Fibroblast of upper back skin (primary cell): ENCODE results near the gene SLMAP.
"Not testable (repeated sequence)": the region's sequence is repeated elsewhere in the genome, so short reads cannot be mapped to it uniquely, and the experiment has no call there.

Experiments
- DNase-seq: peaks from one replicate; pipeline ENCODE4 v3.0.0-alpha.2; 2013

Gene SLMAP

GRCh38 chr3:57794501-57794900 is 38.4 kb downstream of the SLMAP start:
- no peak for DNase-seq

GRCh38 chr3:57794951-57795350 is 38.8 kb downstream of the SLMAP start:
- no peak for DNase-seq

DNA sequence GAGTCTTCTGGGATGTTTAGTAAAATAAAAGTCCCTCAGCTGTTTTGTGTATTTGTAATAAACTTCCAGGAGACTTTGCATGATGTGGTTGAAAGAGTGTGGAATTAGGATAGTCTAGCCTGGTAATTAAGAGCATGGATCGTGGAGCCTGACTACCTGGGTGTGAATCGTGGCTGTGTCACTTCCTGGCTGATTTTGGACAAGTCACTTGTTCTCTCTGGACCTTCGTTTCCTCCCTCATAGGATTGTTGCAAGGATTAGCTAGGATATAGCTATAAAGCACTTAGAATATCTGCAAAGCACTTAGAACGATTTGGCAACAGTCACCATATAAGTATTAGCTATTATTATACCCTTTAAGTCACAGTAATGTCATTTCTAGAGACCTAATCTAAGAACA is 40.2 kb downstream of the SLMAP start:
- DNase-seq, result peak; percentile 7

DNA sequence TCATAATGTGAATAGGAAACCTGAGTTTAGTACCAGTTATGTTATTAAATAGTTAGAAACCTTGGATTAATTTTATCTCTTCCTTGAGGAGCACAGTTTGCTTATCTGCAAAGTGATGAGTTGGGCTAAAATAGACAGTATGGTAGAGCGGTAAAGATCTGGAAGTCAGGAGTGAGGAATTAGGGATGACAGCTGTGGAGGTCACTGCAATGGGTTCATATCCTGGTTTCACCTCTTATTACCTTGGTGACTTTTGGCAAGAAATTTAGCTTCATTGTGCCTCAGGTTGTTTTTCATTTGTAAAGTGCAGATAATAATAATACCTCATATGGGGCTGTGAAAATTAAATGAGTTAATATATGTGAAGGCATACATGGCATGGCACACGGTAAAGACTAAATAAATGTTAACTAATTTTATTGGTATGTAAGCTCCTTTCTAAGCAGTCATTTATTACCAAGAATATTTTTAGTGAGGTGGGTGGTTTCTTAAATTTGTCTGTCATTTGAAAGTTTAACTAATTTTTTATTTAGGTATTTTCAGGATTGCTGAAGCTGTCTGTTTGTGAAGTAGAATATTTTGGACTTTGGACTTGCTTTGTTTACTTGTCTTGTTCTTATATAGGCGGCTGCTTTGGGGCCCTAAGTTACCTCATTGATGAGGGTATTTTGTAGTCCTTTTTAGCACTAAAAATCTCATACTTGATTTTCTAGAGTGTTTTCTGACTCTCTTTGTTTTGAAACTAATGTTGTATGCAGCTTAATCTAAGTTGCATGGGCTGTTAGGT is 41.8 kb downstream of the SLMAP start:
- DNase-seq, result no peak

- DNase-seq, result peak; percentile 91
These were observed 47.6 kb downstream of the SLMAP start for GRCh38 chr3:57803647-57804081.

DNA sequence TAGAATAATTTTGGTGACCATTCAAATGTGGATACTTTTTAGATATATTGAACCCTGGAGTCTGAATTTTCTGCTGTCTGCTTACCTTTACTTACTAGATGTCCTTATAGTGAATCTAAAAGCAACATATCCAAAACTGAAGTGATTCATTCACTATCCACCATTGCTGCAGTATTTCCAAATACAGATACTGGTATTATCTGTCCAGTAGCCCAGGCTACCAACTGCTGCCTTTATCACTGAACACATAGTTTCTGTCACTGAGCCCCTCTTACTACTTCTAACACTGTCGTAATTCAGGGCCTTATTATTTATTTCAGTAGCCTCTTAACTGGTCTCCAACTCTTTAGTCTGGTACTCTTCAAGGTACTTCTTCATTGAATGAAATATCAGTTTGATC is 49.2 kb downstream of the SLMAP start:
- no peak for DNase-seq

GRCh38 chr3:57805674-57806073 is 49.6 kb downstream of the SLMAP start:
- peak; percentile 68 for DNase-seq

GRCh38 chr3:57806195-57806594 is 50.1 kb downstream of the SLMAP start:
- not testable (repeated sequence) for DNase-seq

DNA sequence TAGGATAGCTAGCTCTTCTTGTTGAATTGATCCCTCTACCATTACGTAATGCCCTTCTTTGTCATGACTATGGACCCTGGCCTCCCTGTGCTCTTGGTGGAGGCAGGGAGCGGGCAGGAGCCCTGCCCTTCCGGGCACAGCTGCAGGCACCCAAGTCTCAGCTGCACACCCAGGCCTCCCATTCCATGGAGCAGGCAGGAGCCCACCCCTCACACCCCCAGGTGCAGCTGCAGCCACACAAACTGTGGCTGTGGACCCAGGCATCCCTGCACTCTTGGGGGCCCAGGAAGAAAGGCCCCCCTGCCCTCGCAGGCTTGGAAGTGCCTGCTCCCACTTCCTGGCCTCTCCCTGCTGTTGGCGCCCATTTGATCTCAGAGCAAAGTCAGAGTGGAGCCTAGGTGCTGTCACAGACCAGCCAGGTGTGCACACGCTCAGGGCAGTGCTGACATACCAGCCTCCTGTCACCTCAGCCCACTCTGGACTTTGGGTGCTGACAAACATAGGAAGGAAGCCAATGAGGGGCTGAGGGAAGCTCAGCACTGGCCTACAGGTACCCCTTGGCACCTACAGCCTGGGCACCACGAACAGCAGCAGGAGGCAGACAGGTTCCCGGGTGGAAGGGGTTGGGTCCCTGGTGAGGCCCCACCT is 53.0 kb downstream of the SLMAP start:
- DNase-seq, result no peak

DNA sequence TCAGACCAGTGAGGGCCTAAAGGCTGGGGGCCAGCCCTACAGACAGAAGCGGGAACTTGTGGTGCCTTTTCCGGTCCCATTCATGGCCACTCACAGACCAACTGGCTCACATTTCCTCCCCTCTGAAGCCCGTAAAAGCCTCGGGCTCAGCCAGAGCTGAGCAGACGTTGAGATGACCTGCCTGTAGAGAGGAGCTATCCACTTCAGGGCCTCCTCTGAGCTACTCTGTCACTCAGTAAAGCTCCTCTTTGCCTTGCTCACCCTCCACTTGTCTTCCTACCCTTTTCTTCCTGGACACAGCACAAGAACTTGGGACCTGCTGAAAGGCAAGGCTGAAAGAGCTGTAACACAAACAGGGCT is 53.5 kb downstream of the SLMAP start:
- no peak for DNase-seq

DNA sequence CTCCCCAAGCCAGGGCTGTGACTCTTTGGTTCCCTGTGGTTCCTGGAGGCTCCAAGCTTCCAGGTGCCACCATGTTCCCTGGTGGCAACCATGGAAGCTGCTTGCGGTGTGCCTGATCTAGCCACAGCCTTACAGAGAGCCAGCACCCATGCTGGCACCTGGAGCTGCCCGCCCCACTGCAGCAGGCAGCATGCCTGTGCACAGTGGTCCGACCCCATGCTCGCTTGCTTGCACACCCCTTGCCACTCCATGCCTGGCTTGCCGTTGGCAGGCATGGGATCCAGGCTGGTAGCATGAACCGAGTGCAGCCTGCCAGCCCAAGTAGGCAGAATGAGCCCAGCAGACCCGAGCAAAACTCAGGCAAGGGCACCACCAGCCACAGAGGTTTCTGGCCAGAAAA is 53.9 kb downstream of the SLMAP start:
- no peak for DNase-seq

DNA sequence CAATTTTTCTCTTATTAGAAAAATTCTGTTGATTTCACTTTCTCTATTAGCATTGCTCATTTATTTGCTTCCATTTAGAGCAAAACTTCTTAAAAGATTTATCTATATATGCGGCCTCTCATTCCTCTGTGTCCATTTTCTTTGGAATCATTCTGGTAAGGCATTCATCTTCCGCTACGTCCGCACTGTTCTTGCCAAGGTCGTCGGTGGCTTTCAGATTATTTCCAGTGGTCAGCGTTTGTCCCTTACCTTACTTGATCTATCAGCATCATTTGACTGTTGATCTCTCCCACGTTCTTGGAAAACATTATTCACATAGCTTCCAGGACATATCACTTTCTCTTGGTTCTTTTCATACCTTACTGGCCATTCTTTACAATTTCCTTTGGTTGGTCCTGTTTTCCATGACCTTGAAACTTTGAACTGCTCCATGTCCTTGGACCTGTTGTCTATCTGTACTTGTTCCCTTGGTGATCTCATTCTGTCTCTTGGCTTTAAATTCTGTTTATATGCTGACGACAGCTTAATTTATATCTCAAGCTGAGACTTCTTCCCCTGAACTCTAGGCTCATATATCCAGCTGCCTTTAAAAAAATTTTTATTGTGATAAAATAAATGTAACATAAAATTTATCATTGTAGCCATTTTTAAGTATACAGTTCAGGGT is 54.5 kb downstream of the SLMAP start:
- DNase-seq, result no peak

DNA sequence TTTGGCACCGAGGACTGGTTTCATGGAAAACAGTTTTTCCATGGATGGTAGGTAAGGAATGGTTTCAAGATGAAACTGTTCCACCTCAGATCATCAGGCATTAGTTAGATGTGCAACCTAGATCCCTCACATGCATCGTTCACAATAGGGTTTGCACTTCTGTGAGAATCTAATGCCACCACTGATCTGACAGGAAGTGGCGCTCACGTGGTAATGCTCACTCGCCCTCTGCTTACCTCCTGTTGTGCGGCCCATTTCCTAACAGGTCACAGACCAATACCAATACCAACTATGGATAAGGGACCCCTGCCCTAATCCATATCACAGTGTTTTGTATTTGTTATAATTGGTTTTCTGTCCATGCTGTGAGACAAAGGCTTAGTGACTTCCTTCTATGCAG is 58.9 kb downstream of the SLMAP start:
- no peak for DNase-seq

- peak; percentile 57 for DNase-seq
These were observed 60.5 kb downstream of the SLMAP start for GRCh38 chr3:57816471-57817095.

DNA sequence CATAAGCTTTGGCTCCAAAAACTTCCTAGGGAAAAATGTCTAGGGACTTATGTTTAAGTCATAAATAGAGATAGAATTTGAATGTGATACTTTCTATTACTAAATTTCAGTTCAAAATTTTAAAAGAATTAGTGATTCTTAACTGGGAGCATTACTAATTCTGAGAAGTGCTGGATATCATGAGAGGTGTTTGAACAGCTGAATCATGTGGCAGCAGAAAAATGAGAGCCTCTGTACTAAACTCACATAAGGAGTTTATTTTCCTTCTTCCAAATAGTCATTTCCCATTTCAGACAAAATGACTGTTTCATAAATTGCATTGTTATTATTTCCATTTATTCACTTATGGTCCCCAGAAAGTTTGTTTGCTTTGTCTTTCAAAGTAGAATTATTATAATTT is 62.7 kb downstream of the SLMAP start:
- DNase-seq, result no peak

DNA sequence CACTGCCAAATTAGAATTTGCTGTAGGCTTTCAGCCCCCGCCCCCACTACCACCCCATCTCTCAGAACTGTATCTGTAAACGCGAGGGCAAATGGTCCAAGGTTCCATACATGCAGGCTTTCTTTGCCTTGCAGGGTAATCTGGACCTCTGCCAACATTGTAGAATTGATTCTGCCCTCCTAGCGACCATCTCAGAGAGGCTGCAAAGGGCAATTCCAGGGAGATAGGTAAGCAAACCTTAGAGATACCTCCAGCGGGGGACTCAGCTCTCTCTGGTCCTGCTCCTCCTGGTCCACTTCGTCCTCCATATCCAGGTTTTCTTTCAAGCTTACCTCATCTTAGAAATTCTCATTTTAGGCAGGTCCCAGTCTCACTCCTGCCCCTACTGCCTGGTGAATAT is 64.4 kb downstream of the SLMAP start:
- no peak for DNase-seq

GRCh38 chr3:57821765-57822164 is 65.7 kb downstream of the SLMAP start:
- no peak for DNase-seq

DNA sequence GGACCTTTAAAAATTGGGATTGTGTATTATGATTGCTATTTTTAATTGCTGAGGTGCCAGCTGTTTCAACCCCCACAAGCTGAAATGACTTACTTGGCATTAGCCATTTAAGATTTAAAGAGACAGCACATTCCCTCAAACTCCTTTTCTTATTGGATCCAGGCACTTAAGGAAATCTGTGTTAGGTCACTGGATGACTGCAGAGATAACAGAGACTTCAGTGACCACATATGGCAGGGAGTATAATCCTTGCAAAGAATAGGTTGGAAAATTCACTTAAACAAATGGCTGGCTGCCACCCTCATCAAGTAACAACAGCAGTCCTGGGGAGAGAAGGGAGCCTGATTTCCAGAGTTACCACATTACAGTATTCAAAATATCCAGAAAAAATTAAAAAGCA is 66.6 kb downstream of the SLMAP start:
- DNase-seq, result peak; percentile 8

- no peak for DNase-seq
These were observed 69.0 kb downstream of the SLMAP start for GRCh38 chr3:57825116-57825515.

DNA sequence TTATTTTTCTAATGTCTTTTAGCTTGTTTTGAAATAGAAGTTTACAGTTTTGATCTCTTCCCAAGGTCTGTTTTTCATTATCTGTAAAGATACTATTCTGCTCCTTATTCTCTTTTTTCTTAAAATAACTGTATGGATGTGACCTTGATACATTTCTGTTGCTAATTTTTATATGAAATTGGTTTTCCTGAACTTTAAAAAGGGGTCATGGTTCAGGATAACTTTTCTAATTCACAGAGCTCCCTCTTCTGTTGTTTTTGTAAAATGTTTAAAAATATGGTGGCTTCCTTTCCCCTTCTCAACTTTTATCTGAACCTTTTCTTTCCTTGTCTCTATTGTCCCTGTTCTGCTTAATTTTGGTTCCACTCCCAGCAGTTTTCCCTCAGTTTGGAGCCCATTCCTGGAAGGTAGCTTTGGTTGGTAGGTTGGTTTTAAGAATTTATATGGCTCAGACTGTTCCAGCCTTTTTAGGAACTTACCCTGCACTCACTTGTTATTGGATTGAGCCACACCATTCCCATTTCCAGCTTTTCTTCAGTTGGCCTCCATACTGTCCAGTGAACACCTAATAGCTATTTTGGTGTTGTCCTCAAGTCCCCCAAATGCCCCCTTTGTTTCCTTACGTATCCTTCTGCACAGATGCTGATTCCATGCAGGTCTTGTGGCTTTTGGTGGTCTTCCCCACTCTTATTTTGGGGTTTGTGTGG is 70.3 kb downstream of the SLMAP start:
- DNase-seq, result no peak

DNA sequence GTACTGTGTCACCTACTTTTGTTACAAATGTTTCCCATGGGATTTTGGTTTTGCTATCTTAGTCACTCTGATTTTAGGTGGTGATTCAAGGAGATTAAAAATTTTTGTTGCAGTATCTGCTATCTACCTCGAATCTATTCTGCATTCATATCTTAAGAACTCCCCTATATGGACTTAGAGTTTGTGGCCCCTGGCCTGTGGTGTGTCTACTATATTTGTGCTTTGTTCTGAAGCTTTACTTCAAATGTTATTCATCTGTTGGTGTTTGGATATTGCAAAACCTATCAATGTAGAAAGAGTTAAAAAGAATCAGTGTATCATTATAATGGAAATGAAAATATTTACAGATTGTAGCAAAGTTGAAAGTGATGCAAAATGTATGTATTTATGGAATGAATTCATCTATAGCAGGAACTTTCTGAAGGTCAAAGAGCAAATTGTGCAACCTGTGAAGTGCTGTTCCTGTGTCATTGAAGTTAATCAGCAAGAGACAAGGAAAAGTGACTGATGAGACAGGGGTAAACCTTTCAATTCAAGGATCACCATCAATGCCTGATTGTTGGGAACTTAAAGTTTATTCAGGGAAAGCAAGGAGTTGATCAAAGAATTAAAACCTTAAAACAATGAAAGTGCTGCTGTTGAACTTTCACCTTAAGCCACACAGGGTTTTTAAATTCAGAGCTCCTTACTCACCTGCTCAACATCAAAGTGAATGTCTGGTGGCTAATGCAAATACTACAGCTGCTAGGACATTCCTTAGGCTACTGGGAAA is 71.0 kb downstream of the SLMAP start:
- DNase-seq, result no peak

DNA sequence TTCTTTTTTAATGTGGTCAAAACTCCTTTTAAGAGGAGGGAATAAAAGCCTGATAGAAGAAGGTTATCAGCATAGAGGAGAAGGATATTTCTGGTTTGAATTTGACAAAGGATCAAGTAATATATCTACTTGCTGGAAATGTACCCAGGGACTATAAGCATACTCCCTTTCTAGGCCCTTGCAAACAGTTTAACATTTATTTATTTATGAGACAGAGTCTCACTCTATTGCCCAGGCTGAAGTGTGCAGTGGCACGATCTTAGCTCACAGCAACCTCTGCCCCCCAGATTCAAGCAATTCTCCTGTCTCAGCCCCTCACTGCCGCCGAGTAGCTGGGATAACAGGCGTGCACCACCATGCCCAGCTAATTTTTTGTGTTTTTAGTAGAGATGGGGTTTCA is 71.6 kb downstream of the SLMAP start:
- DNase-seq, result no peak
